ENCODE results near the gene IFI6.
"Not testable (repeated sequence)": the region's sequence is repeated elsewhere in the genome, so short reads cannot be mapped to it uniquely, and the experiment has no call there.

The IFI6 gene

GRCh38 chr1:27671964-27672749 is at the start of gene IFI6:
Gene IFI6 (minus strand): TSS chr1:27672192. CDS start chr1:27669314, 2,878 bp downstream.
- Histone ChIP-seq H3K27ac (ENCODE audit: low read depth, low read length) (peak within 1 kb of the TSS; percentile 23), H3K36me3 (ENCODE audit: control insufficient read depth, insufficient read depth, low read length) (no peaks in the 10 kb centered on the region), H3K27me3 (ENCODE audit: control insufficient read depth, insufficient read depth, low read length) (peaks cover 10% of the 10 kb centered on the region), H3K9ac (ENCODE audit: low read depth, low read length) (no peak within 1 kb of the TSS), H3K4me3 (ENCODE audit: low read depth, low read length) (peak within 1 kb of the TSS; percentile 44), H3K9me3 (ENCODE audit: control insufficient read depth, insufficient read depth, low read length) (no peaks in the 10 kb centered on the region), H3K4me1 (ENCODE audit: control insufficient read depth, insufficient read depth, low read length) (0 out of 2 replicates have a peak, but pooled peaks cover 3% of the 10 kb centered on the region)

DNA sequence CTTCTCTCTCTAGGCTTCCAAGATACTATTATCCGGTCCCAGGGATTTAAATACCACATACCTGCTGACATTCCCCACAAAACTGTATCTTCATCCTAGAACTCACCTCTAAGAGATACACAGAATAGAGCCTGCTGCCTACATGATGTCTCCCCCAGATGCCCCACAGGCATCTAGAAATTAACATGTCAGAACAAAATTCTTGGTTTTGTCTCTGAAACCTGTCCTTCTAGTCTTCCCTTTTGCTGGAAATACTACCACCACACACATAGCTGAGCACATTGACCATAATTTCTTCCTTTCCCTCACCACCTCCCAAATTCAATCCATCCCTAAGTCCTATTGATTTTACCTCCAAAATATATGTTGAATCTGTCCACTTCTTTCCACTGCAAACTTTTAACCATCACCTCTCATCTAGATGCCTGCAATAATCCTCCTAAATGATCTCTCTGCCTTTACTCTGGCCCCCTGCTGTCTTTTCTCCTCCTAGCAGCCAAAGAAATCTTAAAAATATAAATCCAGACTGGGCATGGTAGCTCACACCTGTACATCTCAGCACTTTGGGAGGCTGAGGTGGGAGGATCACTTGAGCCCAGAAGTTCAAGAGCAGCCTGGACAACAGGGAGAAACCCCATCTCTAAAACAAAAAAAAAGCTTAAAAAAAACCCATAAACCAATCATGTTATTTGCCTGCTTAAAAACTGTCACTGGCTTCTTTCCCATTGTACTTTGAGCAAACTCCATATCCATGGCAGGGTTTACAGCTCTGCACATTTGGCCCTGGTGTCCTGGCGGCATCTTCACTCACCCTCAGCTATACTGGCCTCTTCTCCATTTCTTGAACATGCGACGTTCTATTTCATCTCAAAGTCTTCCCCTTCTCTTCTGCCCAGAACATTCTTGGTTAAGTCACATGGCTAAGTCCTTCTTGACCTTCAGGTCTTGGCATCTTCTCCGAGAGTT is 47.6 kb upstream of the IFI6 start:
- no peaks in the 10 kb centered on the region; the same call in 1 of the 2 replicates for H3K4me1 ChIP-seq (ENCODE audit: control insufficient read depth, insufficient read depth, low read length)
- no peak overlapping the region for H3K4me3 ChIP-seq (ENCODE audit: low read depth, low read length)
- no peaks in the 10 kb centered on the region for H3K9me3 ChIP-seq (ENCODE audit: control insufficient read depth, insufficient read depth, low read length)
- no peaks in the 10 kb centered on the region for H3K36me3 ChIP-seq (ENCODE audit: control insufficient read depth, insufficient read depth, low read length)
- no peak overlapping the region for H3K9ac ChIP-seq (ENCODE audit: low read depth, low read length)
- H3K27ac ChIP-seq (ENCODE audit: low read depth, low read length): no peak overlapping the region
- 0 out of 2 replicates have a peak, but pooled peaks cover 2% of the 10 kb centered on the region for H3K27me3 ChIP-seq (ENCODE audit: control insufficient read depth, insufficient read depth, low read length)

GRCh38 chr1:27716262-27716895 is 44.4 kb upstream of the IFI6 start:
- H3K4me1 ChIP-seq (ENCODE audit: control insufficient read depth, insufficient read depth, low read length): peaks cover 7% of the 10 kb centered on the region
- H3K9me3 ChIP-seq (ENCODE audit: control insufficient read depth, insufficient read depth, low read length): no peaks in the 10 kb centered on the region
- H3K27me3 ChIP-seq (ENCODE audit: control insufficient read depth, insufficient read depth, low read length): no peaks in the 10 kb centered on the region
- no peak overlapping the region for H3K27ac ChIP-seq (ENCODE audit: low read depth, low read length)
- no peak overlapping the region for H3K9ac ChIP-seq (ENCODE audit: low read depth, low read length)
- no peaks in the 10 kb centered on the region for H3K36me3 ChIP-seq (ENCODE audit: control insufficient read depth, insufficient read depth, low read length)
- no peak overlapping the region for H3K4me3 ChIP-seq (ENCODE audit: low read depth, low read length)

DNA sequence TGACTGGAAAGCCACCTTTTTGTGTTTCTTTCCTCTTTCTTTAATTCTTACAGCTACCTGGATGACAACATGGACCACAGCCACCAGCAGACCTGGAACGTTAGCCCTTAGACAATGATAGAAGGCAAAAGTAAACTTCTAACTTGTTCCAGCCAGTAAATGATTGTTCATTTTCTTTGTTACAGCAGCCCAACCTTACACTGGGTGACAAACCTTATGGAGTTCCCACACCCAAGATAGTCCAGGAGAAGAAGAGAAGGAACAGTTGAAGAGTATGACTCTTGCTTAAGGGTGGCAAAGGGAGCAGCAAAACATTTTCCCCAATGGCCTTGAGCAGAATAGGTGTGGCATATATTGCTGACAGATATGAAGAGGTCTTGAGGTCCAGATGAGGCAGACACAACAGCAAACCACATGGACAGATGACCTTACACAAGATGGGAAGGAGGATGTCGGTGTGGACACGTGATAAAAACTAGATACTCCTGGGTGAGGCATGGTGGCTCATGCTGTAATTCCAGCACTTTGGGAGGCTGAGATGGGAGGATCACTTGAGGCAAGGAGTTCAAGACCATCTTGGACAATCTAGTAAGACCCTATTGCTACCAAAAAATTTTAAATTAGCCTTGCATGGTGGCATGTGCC is 42.0 kb upstream of the IFI6 start:
- peaks cover 7% of the 10 kb centered on the region for H3K4me1 ChIP-seq (ENCODE audit: control insufficient read depth, insufficient read depth, low read length)
- H3K4me3 ChIP-seq (ENCODE audit: low read depth, low read length): no peak overlapping the region
- H3K27ac ChIP-seq (ENCODE audit: low read depth, low read length): no peak overlapping the region
- H3K27me3 ChIP-seq (ENCODE audit: control insufficient read depth, insufficient read depth, low read length): no peaks in the 10 kb centered on the region
- no peak overlapping the region for H3K9ac ChIP-seq (ENCODE audit: low read depth, low read length)
- no peaks in the 10 kb centered on the region for H3K9me3 ChIP-seq (ENCODE audit: control insufficient read depth, insufficient read depth, low read length)
- H3K36me3 ChIP-seq (ENCODE audit: control insufficient read depth, insufficient read depth, low read length): no peaks in the 10 kb centered on the region

DNA sequence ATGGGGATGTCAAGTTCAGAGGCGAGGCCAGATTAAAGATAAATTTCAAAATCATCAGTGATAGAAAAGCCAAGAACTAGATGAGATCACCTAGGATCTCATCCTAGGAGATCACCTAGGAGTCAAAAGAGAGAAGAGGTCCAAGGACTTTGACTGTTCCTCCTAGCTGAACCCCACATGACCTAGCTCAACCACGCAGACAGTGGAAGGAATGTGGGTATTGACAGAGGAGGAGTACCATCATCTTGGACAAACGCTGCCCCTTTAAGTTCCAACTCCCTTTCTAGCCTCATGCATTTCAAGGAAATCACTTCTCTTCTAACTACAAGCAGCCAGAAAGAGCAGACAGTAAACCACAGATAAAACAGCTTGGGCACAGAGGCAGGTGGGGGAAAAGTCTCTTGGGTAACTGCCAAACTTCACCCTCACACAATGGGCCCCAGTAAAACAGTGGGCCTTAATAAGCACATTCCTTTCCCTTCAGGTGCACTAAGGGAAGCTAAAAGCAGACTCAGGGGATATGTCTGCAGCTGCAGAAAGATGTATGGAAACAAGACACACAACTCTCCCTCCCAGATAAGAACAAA is 41.2 kb upstream of the IFI6 start:
- Histone ChIP-seq H3K4me3 (ENCODE audit: low read depth, low read length) (no peak overlapping the region), H3K9me3 (ENCODE audit: control insufficient read depth, insufficient read depth, low read length) (no peaks in the 10 kb centered on the region), H3K36me3 (ENCODE audit: control insufficient read depth, insufficient read depth, low read length) (no peaks in the 10 kb centered on the region), H3K4me1 (ENCODE audit: control insufficient read depth, insufficient read depth, low read length) (peaks cover 7% of the 10 kb centered on the region), H3K27ac (ENCODE audit: low read depth, low read length) (no peak overlapping the region), H3K9ac (ENCODE audit: low read depth, low read length) (no peak overlapping the region), H3K27me3 (ENCODE audit: control insufficient read depth, insufficient read depth, low read length) (no peaks in the 10 kb centered on the region)

GRCh38 chr1:27710574-27710973 is 38.6 kb upstream of the IFI6 start:
- Histone ChIP-seq H3K36me3 (ENCODE audit: control insufficient read depth, insufficient read depth, low read length) (no peaks in the 10 kb centered on the region), H3K27ac (ENCODE audit: low read depth, low read length) (no peak overlapping the region), H3K4me1 (ENCODE audit: control insufficient read depth, insufficient read depth, low read length) (peaks cover 7% of the 10 kb centered on the region), H3K27me3 (ENCODE audit: control insufficient read depth, insufficient read depth, low read length) (no peaks in the 10 kb centered on the region), H3K9ac (ENCODE audit: low read depth, low read length) (no peak overlapping the region), H3K9me3 (ENCODE audit: control insufficient read depth, insufficient read depth, low read length) (no peaks in the 10 kb centered on the region), H3K4me3 (ENCODE audit: low read depth, low read length) (no peak overlapping the region)

GRCh38 chr1:27705545-27705944 is 33.6 kb upstream of the IFI6 start:
- Histone ChIP-seq H3K36me3 (ENCODE audit: control insufficient read depth, insufficient read depth, low read length) (no peaks in the 10 kb centered on the region), H3K9ac (ENCODE audit: low read depth, low read length) (no peak overlapping the region), H3K4me1 (ENCODE audit: control insufficient read depth, insufficient read depth, low read length) (no peaks in the 10 kb centered on the region), H3K27ac (ENCODE audit: low read depth, low read length) (no peak overlapping the region), H3K27me3 (ENCODE audit: control insufficient read depth, insufficient read depth, low read length) (no peaks in the 10 kb centered on the region), H3K9me3 (ENCODE audit: control insufficient read depth, insufficient read depth, low read length) (no peaks in the 10 kb centered on the region), H3K4me3 (ENCODE audit: low read depth, low read length) (no peak overlapping the region)

- no peaks in the 10 kb centered on the region for H3K27me3 ChIP-seq (ENCODE audit: control insufficient read depth, insufficient read depth, low read length)
- H3K36me3 ChIP-seq (ENCODE audit: control insufficient read depth, insufficient read depth, low read length): no peaks in the 10 kb centered on the region
- H3K9me3 ChIP-seq (ENCODE audit: control insufficient read depth, insufficient read depth, low read length): no peaks in the 10 kb centered on the region
- H3K27ac ChIP-seq (ENCODE audit: low read depth, low read length): no peak overlapping the region
- H3K4me3 ChIP-seq (ENCODE audit: low read depth, low read length): no peak overlapping the region
- no peaks in the 10 kb centered on the region for H3K4me1 ChIP-seq (ENCODE audit: control insufficient read depth, insufficient read depth, low read length)
- H3K9ac ChIP-seq (ENCODE audit: low read depth, low read length): no peak overlapping the region
Measured at GRCh38 chr1:27704958-27705357, 33.0 kb upstream of the IFI6 start.

DNA sequence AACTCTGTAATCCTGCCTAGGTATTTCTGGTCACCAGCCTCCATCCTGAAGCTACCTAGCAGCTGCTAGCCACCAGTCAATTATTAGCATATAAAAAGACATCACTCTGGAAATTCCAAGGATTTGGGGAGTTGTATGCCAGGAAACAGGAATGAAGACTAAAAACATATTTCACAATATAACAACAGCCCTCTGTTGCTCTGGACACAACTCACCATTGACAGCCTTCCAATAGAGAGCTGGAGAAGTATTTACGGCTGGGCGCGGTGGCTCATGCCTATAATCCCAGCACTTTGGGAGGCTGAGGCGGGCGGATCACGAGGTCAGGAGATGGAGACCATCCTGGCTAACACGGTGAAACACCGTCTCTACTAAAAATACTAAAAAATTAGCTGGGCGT is 24.8 kb upstream of the IFI6 start:
- not testable (repeated sequence) for H3K9ac ChIP-seq (ENCODE audit: low read depth, low read length); H3K4me3 ChIP-seq (ENCODE audit: low read depth, low read length); H3K36me3 ChIP-seq (ENCODE audit: control insufficient read depth, insufficient read depth, low read length); H3K4me1 ChIP-seq (ENCODE audit: control insufficient read depth, insufficient read depth, low read length); H3K27ac ChIP-seq (ENCODE audit: low read depth, low read length); H3K27me3 ChIP-seq (ENCODE audit: control insufficient read depth, insufficient read depth, low read length); H3K9me3 ChIP-seq (ENCODE audit: control insufficient read depth, insufficient read depth, low read length)

- Histone ChIP-seq H3K27ac (ENCODE audit: low read depth, low read length) (peak overlapping the region; percentile 78), H3K27me3 (ENCODE audit: control insufficient read depth, insufficient read depth, low read length) (no peaks in the 10 kb centered on the region)
Measured at GRCh38 chr1:27690183-27690582, 18.2 kb upstream of the IFI6 start.

More at GRCh38 chr1:27690183-27690582, 18.2 kb upstream of the IFI6 start:
- H3K4me3 ChIP-seq (ENCODE audit: low read depth, low read length): peak overlapping the region; percentile 19
- H3K9me3 ChIP-seq (ENCODE audit: control insufficient read depth, insufficient read depth, low read length): peaks cover 18% of the 10 kb centered on the region
- peak overlapping the region; percentile 31; the same call in 1 of the 2 replicates for H3K9ac ChIP-seq (ENCODE audit: low read depth, low read length)
- peaks cover 24% of the 10 kb centered on the region for H3K4me1 ChIP-seq (ENCODE audit: control insufficient read depth, insufficient read depth, low read length)
- H3K36me3 ChIP-seq (ENCODE audit: control insufficient read depth, insufficient read depth, low read length): no peaks in the 10 kb centered on the region
